ENCODE data around the gene IL3RA. TPM values are rescaled to one million over a fixed set of nuclear protein-coding genes. Genes with fewer than 3 reads are reported as not detected.
"Not testable (repeated sequence)": the region's sequence is repeated elsewhere in the genome, so short reads cannot be mapped to it uniquely, and the experiment has no call there.

IL3RA gene
- total and polyA plus RNA-seq, 8 donors, result 0.57 to 7.6 (median 2.0) TPM

- Histone ChIP-seq H3K36me3 (peaks cover 0 to 9% (median 4%) of the 10 kb centered on the region in 3 donors), H3K9me3 (no peaks in the 10 kb centered on the region), H3K4me1 (no peaks in the 10 kb centered on the region), H3K27me3 (no peaks in the 10 kb centered on the region), H3K4me3 (no peak overlapping the region), H3K27ac (no peak overlapping the region)
- intact Hi-C loops (cut with DNase I), result no loop called here
- no peak for FAIRE-seq
- no peak for ATAC-seq
- DNase-seq, result no peak
- TF ChIP-seq CTCF (IDR thresholded peaks at IDR 0.05), result no peak
- WGBS, 2 donors, result 64 to 88% methylated on average over 2 of the region's 2 CpGs
These were observed 23.6 kb downstream of the IL3RA start for GRCh38 chrX:1360171-1360570.

- H3K27me3 ChIP-seq, result no peaks in the 10 kb centered on the region
- no peaks in the 10 kb centered on the region for H3K4me1 ChIP-seq
- FAIRE-seq, result no peak
- H3K4me3 ChIP-seq, result no peak overlapping the region
- H3K9me3 ChIP-seq, result no peaks in the 10 kb centered on the region
- H3K27ac ChIP-seq, result no peak overlapping the region
- no peak for ATAC-seq
- TF ChIP-seq CTCF (IDR thresholded peaks at IDR 0.05), result no peak
- peak in 1 of 6 donors; percentile 33 for DNase-seq
- intact Hi-C loops (cut with DNase I), result no loop called here
- WGBS, 2 donors, result 83 to 88% methylated on average over 12 of the region's 12 CpGs
- H3K36me3 ChIP-seq, result peaks cover 0 to 9% (median 4%) of the 10 kb centered on the region in 3 donors
These were observed 24.7 kb downstream of the IL3RA start for GRCh38 chrX:1361275-1361674.

GRCh38 chrX:1361910-1362309 is 25.3 kb downstream of the IL3RA start:
- WGBS, 2 donors, result 85 to 93% methylated on average over 2 of the region's 2 CpGs
- no peak for DNase-seq
- no peaks in the 10 kb centered on the region for H3K9me3 ChIP-seq
- no peak overlapping the region for H3K27ac ChIP-seq
- no peak for TF ChIP-seq CTCF (IDR thresholded peaks at IDR 0.05)
- no peaks in the 10 kb centered on the region for H3K27me3 ChIP-seq
- H3K4me1 ChIP-seq, result no peaks in the 10 kb centered on the region
- peaks cover 0 to 9% (median 4%) of the 10 kb centered on the region in 3 donors for H3K36me3 ChIP-seq
- ATAC-seq, result no peak
- intact Hi-C loops (cut with DNase I), result no loop called here
- no peak for FAIRE-seq
- no peak overlapping the region for H3K4me3 ChIP-seq

- H3K36me3 ChIP-seq; H3K27ac ChIP-seq; ATAC-seq; H3K4me1 ChIP-seq; FAIRE-seq; intact Hi-C loops (cut with DNase I); H3K9me3 ChIP-seq; H3K27me3 ChIP-seq; H3K4me3 ChIP-seq: not testable (repeated sequence)
- peak in 1 of 6 donors; percentile 37 for DNase-seq
- WGBS, 2 donors, result 83 to 92% methylated on average over 9 to 62 of the region's 63 CpGs
These were observed 29.8 kb downstream of the IL3RA start for GRCh38 chrX:1366363-1366762.

- intact Hi-C loops (cut with DNase I), result no loop called here
- Histone ChIP-seq H3K9me3 (no peaks in the 10 kb centered on the region), H3K27me3 (no peaks in the 10 kb centered on the region), H3K27ac (no peak overlapping the region), H3K4me1 (no peaks in the 10 kb centered on the region), H3K4me3 (no peak overlapping the region), H3K36me3 (no peaks in the 10 kb centered on the region)
- FAIRE-seq, result no peak
- peak in 1 of 6 donors; percentile 5 for DNase-seq
- no peak for TF ChIP-seq CTCF (IDR thresholded peaks at IDR 0.05)
- ATAC-seq, result no peak
- 83 to 94% methylated on average over 4 of the region's 4 CpGs for WGBS, 2 donors
These were observed 31.8 kb downstream of the IL3RA start for GRCh38 chrX:1368385-1368698.

All from pancreas (tissue), 10 donors.